Fibroblast of skin of right biceps (primary cell): ENCODE data around the gene STXBP2.
"Not testable (repeated sequence)": the region's sequence is repeated elsewhere in the genome, so short reads cannot be mapped to it uniquely, and the experiment has no call there.

Source experiments
- DNase-seq: peaks from one replicate; pipeline ENCODE4 v3.0.0-alpha.2; 2013

The STXBP2 gene

GRCh38 chr19:7635670-7636069 lies 1.2 kb upstream of the STXBP2 start:
- no peak for DNase-seq

- no peak for DNase-seq
Observed at GRCh38 chr19:7636317-7636690, 606 bp upstream of the STXBP2 start.

- DNase-seq: no peak
Observed at GRCh38 chr19:7637374-7638256, 705 bp downstream of the STXBP2 start.

GRCh38 chr19:7638802-7639465 lies 2.0 kb downstream of the STXBP2 start:
- DNase-seq: no peak

DNA sequence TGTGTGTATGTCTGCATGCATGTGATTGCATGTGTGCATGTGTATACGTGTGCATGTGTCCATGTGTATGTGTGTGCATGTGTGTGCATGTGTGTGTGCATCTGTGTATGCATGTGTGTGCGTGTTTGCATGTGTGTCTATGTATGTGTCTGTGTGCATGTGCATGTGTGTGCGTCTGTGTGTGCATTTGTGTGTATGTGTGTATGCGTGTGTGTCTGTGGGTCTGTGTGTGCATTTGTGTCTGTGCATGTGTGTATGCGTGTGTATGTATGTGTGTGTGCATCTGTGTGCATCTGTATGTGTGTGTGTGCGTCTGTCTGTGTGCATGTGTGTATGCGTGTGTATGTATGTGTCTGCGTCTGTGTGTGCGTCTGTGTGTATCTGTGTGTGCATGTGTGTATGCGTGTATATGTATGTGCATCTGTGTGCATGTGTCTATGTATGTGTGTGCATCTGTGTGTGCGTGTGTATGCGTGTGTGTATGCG lies 3.0 kb downstream of the STXBP2 start:
- no peak for DNase-seq

GRCh38 chr19:7640803-7641202 lies 3.9 kb downstream of the STXBP2 start:
- DNase-seq: no peak

- no peak for DNase-seq
Observed at GRCh38 chr19:7641290-7642276, 4.7 kb downstream of the STXBP2 start.

DNA sequence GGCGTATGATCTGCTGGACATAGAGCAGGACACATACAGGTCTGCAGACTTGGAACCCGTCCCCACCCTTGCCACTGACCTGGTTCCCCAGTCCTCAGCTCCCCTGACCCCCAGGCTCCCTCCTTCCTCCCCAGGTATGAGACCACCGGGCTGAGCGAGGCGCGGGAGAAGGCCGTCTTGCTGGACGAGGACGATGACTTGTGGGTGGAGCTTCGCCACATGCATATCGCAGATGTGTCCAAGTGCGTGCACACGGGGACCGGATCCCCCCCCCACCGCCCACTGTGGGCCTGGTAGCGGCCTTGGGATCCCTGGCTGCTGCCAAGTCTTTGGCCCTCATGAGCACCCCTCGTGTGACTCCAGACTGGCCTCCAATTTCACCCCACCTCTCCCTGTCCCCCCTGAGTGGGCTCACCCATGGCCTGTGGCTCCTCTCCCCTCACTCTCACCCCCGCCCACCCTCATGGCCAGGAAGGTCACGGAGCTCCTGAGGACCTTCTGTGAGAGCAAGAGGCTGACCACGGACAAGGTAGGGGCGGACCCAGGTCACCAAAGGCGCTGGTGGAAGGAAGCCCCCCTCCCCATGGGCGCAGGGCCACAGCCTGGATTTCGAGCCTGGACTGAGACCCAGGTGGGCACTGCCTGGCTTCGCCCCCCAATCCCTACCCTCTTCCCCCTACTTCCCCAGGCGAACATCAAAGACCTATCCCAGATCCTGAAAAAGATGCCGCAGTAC lies 5.6 kb downstream of the STXBP2 start:
- DNase-seq: no peak

- no peak for DNase-seq
Observed at GRCh38 chr19:7643031-7643415, 6.1 kb downstream of the STXBP2 start.

GRCh38 chr19:7643629-7644549 lies 7.0 kb downstream of the STXBP2 start:
- DNase-seq: not testable (repeated sequence)

- no peak for DNase-seq
Observed at GRCh38 chr19:7644550-7644877, 7.6 kb downstream of the STXBP2 start.

DNA sequence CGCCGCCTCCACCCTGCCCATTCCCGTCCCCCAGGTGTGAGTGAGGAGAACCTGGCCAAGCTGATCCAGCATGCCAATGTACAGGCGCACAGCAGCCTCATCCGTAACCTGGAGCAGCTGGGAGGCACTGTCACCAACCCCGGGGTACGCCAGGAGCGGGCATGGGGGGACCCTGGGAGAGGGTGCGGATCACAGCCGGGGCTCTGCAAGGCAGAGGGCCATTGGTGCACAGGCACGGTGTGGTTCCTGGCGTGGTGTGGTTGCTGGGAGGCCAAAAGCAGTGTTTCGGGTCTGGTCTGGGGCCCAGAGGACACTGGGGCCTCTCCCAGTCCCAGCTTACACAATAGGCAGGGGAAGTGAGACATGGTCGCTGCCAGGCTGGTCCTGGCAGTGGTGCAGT lies 8.3 kb downstream of the STXBP2 start:
- DNase-seq: no peak

- DNase-seq: no peak
Observed at GRCh38 chr19:7645656-7646425, 8.9 kb downstream of the STXBP2 start.

DNA sequence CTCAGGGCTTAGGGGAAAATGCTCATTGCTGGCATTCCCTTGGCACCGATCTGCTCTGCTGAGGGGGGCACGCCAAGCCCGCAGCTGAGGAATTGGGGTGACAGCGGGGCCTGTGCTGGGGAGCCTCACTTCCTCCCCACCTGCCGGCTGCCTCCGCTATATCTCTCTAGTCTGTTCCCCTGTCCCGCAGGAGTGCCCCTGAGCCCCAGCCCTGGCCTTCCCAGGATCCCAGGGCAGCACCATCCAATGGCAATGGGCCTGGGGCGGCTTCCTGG lies 9.5 kb downstream of the STXBP2 start:
- no peak for DNase-seq

DNA sequence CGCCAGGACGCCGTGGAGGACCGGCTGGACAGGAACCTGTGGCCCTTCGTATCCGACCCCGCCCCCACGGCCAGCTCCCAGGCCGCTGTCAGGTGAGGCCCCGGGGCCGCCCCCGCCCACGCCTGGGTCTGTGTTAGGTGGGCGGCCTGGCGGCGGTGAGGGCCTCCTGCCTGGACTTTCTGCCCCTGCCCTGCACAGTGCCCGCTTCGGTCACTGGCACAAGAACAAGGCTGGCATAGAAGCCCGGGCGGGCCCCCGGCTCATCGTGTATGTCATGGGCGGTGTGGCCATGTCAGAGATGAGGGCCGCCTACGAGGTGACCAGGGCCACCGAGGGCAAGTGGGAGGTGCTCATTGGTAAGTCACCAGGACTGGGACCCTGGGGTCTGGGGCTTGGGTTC lies 10.2 kb downstream of the STXBP2 start:
- no peak for DNase-seq

- DNase-seq: no peak
Observed at GRCh38 chr19:7648265-7649014, 11.5 kb downstream of the STXBP2 start.

GRCh38 chr19:7650148-7650547 lies 13.2 kb downstream of the STXBP2 start:
- DNase-seq: no peak

GRCh38 chr19:7652061-7652641 lies 15.2 kb downstream of the STXBP2 start:
- DNase-seq: peak; percentile 61

GRCh38 chr19:7654401-7654800 lies 17.5 kb downstream of the STXBP2 start:
- no peak for DNase-seq

DNA sequence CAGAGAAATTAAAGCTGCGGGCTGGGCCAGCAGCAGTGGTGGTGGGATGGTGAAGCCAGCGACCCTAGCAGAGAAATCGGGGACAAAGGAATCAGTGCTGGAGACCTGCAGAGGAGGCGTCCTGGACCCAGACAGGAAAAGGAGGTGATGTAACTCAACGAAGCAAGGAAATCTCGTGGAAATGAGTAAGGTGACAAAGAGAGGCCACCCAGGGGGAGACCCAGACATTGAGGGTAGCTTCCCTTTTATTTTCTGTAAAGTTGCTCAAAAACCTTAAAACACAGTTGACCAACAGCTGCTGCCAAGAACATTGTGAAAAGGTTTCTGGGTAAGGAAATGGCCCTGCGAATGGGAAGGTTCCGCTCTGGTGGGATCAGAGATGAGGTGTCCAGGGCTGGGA lies 18.7 kb downstream of the STXBP2 start:
- no peak for DNase-seq
